Embryonic facial prominence (tissue), 1 donor: ENCODE measurements around the gene NIPBL.
"Not testable (repeated sequence)": the region's sequence is repeated elsewhere in the genome, so short reads cannot be mapped to it uniquely, and the experiment has no call there.

Experiments
- DNase-seq: peaks from one replicate; pipeline ENCODE4 v3.0.0-alpha.2; 2016; ENCODE audit errors: extremely low spot score

The NIPBL gene

DNA sequence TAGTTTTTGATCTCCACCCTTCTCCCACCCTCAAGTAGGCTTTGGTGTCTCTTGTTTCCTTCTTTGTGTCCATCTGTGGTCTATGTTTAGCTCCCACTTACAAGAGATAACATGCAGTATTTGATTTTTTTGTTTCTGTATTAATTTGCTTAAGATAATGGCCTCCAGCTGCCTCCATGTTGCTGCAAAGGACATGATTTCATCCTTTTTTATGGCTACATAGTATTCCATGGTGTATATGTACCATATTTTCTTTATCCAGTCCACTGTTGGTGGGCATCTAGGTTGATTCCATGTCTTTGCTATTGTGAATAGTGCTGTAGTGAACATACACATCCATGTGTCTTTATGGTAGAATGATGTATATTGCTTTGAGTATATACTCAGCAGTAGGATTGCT is 24.5 kb downstream of the NIPBL start:
- not testable (repeated sequence) for DNase-seq

DNA sequence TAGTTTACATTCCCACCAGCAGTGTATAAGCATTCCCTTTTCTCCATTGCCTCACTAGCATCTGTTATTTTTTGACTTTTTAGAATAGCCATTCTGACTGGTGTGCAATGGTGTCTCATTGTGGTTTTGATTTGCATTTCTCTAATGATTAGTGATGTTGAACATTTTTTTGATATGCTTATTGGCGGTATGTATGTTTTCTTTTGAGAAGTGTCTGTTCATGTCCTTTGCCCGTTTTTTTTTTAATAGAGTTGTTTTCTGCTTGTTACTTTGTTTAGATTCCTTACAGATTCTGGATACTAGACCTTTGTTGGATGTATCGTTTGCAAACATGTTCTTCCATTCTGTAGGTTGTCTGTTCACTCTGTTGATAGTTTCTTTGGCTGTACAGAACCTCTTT is 25.3 kb downstream of the NIPBL start:
- DNase-seq, result no peak

DNA sequence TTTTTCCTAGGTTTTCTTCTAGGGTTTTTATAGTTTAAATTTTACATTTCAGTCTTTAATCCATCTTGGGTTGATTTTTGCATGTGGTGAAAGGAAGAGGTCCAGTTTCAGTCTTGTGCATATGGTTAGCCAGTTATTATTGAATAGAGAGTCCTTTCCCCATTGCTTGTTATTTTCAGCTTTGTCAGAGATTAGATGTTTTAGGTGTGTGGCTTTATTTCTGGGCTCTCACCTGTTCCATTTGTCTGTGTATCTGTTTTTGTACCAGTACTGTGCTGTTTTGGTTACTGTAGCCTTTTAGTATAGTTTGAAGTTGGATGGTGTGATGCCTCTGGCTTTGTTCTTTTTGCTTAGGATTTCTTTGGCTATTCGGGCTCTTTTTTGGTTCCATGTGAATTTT is 25.8 kb downstream of the NIPBL start:
- DNase-seq, result no peak

DNA sequence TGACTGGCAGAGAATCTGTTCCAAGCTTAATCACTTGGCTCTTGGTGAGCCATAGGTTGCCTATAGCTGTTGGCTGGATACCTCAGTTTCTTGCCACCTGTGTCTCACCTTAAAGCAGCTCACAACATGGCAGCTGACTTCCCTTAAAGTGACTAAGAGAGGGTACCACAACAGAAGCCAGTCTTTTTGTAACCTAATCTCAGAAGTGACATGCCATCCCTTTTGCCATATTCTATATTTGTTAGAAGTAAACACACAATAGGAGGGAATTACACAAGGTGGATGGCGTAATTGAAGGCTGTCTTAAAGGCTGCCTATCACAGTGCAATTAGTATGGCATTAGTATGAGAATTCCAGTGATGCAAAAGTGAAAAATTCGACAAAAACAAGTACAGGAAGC is 28.1 kb downstream of the NIPBL start:
- no peak for DNase-seq

DNA sequence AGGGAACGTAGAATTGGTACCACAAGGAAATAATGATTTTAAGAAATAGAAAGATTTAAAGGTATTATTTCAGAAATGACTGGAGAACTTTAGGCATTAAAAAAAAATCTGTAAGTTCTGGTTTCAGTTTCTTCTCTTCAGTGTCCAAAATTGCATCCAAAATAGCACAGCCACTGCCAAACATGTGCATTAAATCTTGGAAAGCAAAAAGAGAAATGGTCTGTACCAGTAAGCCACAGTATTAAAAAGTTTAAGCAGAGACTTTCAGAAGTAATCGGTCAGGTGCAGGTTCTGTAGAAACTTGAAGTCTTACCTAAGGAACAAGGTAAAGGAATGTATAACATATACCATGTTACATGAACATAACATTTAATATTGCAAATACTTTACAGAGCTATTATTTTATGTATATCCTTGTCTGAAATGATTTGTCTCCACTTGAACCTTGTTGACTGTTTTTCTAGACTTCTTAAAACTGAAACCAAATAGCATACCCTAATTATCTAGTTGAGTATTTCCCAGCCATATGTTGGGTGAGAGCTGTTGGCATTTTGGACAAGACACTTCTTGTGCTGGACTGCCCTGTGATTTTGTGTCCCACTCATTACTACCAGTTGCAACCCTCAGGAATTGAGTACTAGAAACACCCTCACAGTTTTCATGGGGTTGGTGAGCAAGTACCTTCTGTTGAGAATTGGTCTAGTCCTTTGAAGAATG is 32.1 kb downstream of the NIPBL start:
- no peak for DNase-seq

DNA sequence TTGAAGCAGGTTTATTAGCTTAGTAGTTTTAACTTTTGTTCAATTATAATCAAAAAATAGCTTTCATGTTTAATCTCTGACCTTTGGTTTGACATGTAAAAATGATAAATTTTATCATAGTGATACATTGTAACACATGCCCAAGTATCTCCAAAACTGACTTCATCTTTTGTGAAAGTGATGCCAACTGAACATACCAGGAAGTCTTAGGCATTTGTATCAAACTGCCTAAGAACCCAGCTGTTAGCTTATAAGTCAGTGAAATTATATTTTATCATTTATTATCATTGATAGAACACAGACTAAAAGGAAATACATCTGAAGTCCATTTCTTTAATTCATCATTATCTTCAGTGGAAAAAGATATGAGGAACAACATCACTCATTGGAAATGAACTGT is 39.1 kb downstream of the NIPBL start:
- no peak for DNase-seq

DNA sequence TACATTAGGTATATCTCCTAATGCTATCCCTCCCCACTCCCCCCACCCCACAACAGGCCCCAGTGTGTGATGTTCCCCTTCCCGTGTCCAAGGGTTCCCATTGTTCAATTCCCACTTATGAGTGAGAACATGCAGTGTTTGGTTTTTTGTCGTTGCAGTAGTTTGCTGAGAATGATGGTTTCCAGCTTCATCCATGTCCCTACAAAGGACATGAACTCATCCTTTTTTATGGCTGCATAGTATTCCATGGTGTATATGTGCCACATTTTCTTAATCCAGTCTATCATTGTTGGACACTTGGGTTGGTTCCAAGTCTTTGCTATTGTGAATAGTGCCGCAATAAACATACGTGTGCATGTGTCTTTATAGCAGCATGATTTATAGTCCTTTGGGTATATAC is 40.0 kb downstream of the NIPBL start:
- not testable (repeated sequence) for DNase-seq

DNA sequence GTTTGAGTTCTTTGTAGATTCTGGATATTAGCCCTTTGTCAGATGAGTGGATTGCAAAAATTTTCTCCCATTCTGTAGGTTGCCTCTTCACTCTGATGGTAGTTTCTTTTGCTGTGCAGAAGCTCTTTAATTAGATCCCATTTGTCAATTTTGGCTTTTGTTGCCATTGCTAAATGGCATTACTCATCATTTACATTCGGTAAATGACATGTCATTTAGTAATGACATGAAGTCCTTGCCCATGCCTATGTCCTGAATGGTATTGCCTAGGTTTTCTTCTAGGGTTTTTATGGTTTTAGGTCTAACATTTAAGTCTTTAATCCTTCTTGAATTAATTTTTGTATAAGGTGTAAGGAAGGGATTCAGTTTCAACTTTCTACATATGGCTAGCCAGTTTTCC is 40.8 kb downstream of the NIPBL start:
- DNase-seq, result not testable (repeated sequence)

DNA sequence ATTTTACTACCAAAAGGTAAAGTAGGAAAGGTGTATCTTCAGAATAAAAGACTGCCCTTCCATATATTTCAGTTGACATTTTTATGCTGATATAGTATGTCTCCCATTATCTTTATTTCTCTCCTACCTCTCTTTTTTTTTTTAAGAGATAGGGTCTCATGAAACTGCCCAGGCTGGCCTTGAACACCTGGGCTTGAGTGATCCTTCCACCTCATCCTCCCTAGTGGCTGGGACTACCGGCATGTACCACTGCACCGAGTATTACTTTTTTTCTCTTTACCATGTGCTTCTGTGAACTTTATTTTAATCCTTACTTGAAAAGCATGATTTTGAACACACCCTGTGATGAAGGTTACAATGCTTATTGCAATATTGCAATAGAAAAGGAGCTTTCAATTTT is 42.7 kb downstream of the NIPBL start:
- DNase-seq, result no peak

DNA sequence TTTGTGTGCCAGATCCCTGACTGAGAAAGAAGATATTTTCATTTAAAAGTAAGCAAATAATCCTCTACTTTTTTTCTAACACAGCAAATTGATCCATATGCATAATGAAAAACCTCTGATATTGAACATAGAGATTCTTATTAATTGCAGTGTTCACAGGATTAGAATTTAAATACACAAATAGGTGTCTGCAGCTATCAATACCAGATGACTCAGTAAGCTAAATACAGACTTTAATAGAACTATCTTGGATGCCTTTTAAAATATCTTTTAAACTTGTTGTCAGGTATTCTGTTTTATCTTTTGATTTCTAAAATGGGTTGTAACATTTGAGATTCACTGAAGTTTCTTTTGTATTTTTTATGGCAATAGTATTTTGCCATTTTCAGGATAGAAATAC is 43.1 kb downstream of the NIPBL start:
- no peak for DNase-seq

DNA sequence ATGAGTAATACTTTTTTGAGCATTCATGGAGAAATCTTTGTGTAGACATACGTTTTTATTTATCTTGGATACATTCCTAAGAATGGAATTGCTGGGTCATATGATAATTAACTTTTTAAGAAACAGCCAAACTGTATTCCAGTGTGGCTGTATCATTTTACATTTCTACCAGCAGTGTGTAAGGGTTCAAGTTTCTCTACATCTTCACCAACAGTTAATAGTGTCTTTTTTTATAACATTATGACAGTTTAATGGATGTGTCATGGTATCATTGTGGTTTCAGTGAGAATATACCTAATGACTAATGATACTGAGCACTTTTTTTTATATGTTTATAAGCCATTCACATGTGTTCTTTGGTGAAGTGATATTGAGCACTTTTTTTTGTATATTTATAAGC is 52.4 kb downstream of the NIPBL start:
- no peak for DNase-seq

DNA sequence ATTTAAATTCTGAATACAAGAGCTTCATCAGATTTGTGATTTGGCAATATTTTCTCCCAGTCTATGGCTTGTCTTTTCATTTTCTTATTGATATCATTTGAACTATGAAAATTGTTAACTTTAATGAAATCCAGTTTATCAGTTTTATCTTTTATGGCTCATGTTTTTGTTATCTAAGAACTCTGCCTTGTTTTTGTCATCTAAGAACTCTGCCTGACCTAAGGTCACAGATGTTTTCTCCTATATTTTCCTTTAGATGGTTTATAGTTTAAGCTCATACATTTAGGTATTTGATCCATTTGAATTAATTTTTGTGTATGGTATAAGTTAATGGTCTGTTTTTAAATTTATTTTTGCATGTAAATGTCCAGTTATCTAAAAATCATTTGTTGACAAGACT is 52.9 kb downstream of the NIPBL start:
- DNase-seq, result no peak

DNA sequence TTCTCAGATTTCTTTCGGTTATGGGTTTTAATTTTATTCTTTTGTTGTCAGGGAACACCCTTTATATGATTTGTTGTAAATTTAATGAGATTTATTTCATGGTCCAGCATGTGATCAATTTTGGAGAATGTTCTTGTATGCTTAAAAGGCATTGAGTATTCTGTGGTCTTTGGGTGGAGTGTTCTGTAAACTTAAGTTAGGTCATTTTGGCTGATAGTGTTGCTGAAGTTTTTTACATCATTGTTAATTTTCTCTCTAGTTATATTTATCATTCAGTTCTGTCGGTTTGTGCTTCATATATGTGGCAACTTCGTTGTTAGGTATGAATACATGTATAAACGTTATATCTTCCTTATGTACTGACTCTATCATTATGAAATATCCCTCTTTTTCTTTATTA is 55.5 kb downstream of the NIPBL start:
- no peak for DNase-seq

DNA sequence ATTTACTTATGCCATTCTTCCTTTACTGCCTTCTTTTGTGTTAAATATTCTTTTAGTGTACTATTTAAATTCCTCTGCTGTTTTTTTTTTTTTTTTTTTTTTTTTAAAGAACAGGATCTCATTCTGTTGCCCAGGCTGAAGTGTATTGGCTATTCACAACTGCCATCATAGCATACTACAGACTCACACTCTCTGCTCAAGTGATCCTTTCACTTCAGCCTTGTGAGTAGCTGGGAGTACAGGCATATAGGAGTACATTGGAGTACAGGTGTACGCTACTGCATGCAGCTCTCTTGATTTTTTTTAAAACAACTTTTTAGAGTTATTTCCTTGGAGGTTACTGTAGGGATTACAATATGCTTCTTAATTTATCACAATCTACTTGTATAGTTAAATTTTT is 56.1 kb downstream of the NIPBL start:
- DNase-seq, result no peak

DNA sequence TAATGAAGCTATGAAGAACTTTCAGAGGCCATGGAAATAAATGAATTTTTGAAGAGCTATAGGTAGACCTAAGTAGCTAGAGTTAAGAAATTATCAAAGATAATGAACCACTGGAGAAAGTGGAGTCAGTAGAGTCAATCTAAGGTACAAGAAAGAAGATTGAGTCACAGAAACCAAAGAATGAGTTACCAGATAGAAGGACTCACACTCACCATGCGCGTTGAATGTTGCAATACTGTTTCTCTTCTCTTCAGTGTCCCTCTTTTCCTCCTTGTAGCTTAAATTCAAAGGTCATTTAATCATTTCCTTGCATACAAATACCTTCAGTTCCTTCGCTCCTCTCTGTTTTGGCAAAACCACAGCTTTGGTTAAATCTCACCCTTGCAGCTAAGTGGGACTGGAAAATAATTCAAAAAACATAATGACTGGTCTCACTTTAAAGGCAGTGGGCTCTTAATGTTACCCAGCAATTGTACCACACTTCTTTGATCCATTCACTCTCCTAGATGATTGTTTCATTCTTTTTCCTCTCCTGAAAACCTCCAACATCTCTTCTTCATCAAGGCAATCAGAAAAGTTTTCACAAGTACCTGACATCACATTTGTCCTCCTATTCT is 58.3 kb downstream of the NIPBL start:
- DNase-seq, result no peak

DNA sequence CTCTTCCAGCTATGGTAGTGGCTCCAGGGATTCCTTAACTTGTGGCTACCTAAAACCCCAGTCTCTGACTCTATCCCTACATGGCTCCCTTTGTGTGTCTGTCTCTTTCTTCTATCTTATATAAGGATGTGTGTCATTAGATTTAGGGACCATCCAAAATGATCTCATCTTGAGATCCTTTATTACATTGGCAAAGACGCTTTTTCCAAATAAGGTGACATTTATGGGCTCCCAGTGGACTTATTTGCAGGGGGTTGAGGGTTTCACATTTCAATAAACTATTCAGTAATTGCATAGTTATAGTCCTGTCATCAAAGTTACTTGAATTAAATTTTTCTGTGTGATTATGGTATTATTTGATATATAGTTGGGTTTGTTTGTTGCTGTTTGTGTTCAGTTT is 59.2 kb downstream of the NIPBL start:
- no peak for DNase-seq

DNA sequence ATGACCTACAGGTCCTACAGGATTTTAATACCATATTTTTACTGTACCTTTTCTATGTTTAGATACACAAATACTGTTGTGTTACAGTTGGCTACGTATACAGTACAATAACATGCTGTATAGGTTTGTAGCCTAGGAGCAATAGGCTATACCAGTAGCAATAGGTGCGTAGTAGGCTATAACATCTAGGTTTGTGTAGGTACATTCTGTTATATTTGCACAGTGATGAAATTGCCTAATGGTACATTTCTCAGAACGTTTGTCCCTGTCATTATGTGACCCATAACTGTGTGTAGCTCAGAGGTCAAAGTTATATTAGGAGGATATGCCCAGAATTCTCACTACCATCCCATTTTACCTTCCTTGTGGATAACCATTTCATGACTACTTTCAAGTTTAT is 59.7 kb downstream of the NIPBL start:
- no peak for DNase-seq

DNA sequence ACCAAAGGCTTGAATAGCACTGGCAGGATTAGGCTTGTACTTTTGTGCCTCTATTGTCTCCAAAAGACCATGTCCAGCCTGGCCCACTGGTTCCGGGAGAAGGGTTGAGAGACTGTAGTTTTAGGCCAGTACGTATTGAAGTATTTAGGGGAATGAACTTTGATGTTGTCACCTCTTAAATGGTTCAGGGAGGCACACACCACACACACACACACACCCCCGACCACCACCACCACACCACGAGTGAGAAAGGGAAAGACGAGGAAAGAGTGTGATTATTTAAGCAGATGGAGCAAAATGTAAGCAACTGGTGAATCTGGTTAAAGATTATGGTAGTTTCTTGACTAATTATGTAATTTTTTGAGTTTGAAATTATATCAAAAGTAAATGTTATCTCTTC is 61.6 kb downstream of the NIPBL start:
- no peak for DNase-seq

DNA sequence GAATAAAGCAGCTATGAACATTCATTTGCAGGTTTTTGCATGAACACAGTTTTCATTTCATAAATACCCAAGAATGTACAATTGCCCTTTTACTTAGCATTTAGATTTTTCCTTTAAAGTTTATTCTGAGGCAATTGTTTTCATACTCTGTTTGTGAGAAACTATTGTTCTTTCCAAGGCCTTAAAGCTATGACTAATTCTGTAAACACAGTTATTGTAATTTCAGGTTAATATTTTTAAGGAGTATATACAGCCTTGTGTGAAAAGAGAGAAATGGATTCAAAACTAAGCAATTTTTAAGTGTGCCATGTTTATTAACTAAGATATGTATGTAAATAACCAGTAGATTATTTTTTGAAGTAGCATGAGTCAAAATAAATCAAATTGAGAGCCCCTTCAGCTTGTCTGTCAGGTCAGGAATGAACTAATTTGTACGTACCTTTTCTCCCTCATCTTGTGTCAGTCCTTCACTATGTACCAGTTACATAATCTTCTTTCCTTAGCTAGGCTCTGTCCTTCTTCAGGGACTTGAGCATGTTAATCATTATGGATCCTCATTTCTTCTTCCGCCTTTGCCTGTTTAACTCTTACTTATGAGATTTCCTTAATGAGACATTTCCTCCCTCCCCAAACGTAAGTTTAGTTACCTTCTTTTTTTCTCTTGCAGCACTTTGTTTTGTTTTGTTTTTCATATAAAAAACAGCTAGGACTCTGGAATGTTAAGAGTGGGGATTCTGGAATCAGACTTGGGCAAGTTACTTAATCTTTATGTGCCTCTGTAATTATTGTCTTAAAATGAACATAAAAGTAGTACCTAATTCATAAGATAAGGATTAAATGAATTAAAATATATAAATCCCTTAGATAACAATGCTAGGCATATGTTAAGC is 63.6 kb downstream of the NIPBL start:
- DNase-seq, result no peak

DNA sequence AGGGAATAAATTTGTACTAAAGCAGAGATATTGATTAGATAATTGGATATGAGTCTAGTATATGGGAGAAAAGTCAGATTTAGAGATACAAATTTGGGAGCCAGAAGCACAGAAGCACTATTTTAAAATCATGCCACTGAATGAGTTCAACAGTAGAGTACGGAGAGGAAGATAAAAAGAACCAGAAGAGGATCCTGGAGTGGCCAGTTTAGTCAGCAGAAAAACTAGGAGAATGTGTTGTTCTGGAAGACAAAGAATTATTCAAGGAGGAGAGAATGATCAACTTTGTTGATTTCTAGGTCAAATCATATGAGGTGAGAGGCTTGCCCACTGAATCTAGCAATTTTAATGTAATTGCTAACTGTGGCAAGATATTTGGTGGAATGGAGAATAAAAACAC is 67.0 kb downstream of the NIPBL start:
- DNase-seq, result no peak

DNA sequence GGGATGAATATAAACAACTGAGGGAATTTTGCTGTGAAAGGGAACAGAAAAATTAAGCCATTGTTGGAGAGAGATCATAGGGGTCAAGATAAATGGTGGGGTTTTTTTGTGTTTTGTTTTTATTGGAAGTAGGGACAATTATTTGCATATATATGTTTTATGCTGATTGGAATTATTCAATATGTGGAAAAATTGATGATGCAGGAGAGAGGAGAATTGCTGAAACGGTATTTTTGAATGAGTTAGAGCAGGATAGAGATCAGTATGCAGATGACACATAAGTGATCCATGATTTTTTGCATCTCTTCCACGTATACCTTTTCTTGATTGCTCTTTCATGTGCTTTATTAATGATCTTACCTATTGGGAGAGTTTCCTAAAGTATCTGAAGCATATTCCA is 67.5 kb downstream of the NIPBL start:
- DNase-seq, result no peak

DNA sequence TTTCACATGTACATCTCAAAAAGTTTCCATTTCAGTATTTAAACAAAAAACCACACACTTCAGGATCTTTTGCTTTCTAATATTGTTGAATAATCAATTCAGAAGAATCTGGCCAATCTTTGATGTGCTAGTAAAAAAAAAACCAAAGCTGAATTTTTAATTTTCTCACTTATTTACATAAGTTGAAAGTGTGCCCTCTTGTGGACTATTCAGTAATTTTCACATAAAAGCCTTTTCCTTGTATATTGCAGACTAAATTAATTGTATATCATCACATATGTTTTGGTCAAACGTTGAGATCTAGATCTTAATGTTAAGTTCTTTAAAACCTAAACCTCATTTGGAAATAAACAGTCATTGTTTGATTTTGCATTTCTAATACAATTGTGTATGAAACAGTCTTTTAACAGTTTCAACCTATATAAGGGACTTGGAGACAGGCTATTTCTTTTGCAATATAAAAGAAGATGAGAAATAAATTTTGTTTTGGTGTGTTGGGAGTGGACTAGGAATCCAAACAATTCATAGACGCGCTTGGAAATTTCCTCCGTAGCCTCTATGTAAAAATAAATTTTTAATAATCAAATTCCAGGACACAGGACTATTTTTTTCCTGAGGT is 68.1 kb downstream of the NIPBL start:
- DNase-seq, result no peak
